Neural progenitor cell (in vitro differentiated cells): ENCODE data around the gene ATXN7L1.

Experiments used
- EZH2 ChIP-seq: fragments of 200-600 bp; sonication (generic); IDR thresholded peaks from 2 replicates; pipeline ENCODE4 v1.6.1; 2017; ENCODE audit warnings: antibody characterized with exemption, mild to moderate bottlenecking, moderate library complexity
- TF ChIP-seq, protein P1 (sequence below): fragments of 200-600 bp; sonication (generic); IDR thresholded peaks from 2 replicates; pipeline ENCODE4 v1.5.1; 2017; ENCODE audit warnings: antibody characterized with exemption, mild to moderate bottlenecking

DNA sequence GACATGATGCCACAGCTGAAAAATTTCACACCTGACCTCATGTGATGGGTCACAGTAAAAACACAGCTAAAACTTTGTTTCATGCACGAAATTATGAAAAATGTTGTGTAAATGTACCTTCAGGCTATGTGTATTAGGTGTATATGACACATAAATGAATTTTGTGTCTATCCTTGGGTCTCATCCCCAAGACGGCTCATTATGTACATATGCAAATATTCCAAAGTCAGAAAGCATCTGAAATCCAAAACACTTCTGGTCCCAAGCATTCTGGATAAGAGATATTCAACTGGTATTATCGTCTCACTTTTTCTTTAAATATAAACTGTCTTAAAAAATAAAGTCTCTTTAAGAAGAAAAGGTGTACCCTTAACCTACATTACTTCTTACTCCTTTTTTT lies 145.4 kb downstream of the ATXN7L1 start:
- TF ChIP-seq, protein P1, sequence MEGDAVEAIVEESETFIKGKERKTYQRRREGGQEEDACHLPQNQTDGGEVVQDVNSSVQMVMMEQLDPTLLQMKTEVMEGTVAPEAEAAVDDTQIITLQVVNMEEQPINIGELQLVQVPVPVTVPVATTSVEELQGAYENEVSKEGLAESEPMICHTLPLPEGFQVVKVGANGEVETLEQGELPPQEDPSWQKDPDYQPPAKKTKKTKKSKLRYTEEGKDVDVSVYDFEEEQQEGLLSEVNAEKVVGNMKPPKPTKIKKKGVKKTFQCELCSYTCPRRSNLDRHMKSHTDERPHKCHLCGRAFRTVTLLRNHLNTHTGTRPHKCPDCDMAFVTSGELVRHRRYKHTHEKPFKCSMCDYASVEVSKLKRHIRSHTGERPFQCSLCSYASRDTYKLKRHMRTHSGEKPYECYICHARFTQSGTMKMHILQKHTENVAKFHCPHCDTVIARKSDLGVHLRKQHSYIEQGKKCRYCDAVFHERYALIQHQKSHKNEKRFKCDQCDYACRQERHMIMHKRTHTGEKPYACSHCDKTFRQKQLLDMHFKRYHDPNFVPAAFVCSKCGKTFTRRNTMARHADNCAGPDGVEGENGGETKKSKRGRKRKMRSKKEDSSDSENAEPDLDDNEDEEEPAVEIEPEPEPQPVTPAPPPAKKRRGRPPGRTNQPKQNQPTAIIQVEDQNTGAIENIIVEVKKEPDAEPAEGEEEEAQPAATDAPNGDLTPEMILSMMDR: no peak
- no peak for TF ChIP-seq EZH2
